Aorta (tissue), 5 donors: ENCODE data around the gene KDM1B. TPM values are rescaled to one million over a fixed set of nuclear protein-coding genes. Genes with fewer than 3 reads are reported as not detected.
A peak's percentile ranks its signal among the peaks of the same experiment; 100 is the strongest.

ENCODE experiments used
- ATAC-seq: fragments of 200-7000 bp; cut with Tn5 transposase; one replicate; pipeline ENCODE4 v1.9.1; 2022; ENCODE audit warnings: moderate library complexity; ENCODE audit not compliant: low FRiP score
- DNase-seq, 2 donors: peaks; one replicate each; pipeline ENCODE4 v3.0.0-alpha.2; 2020
- H3K27ac ChIP-seq, 2 donors: one replicate each; pipeline ENCODE4 v1.5.1; 2013; ENCODE audit warnings: low read length in 2 of 2, mild to moderate bottlenecking in 2 of 2, moderate library complexity in 2 of 2, control low read depth in 1 of 2, inconsistent platforms in 1 of 2, low read depth in 1 of 2
- H3K27me3 ChIP-seq, 2 donors: one replicate each; pipeline ENCODE4 v1.6.1; 2013; ENCODE audit warnings: control low read depth in 1 of 2, low read length in 1 of 2, mild to moderate bottlenecking in 1 of 2, moderate library complexity in 1 of 2; ENCODE audit not compliant: insufficient read depth in 2 of 2, control insufficient read depth in 1 of 2
- H3K36me3 ChIP-seq, 2 donors: one replicate each; pipeline ENCODE4 v1.6.1; 2013; ENCODE audit warnings: control low read depth in 1 of 2, low read length in 1 of 2, mild to moderate bottlenecking in 1 of 2; ENCODE audit not compliant: insufficient read depth in 2 of 2, control insufficient read depth in 1 of 2
- H3K4me1 ChIP-seq, 2 donors: one replicate each; pipeline ENCODE4 v1.6.1; 2013; ENCODE audit warnings: low read length in 2 of 2, control low read depth in 1 of 2, mild to moderate bottlenecking in 1 of 2, moderate library complexity in 1 of 2; ENCODE audit not compliant: insufficient read depth in 2 of 2, control insufficient read depth in 1 of 2
- H3K4me3 ChIP-seq, 2 donors: one replicate each; pipeline ENCODE4 v1.5.1; 2013; ENCODE audit warnings: low read length in 2 of 2, control low read depth in 1 of 2, mild to moderate bottlenecking in 1 of 2
- H3K9me3 ChIP-seq: one replicate; pipeline ENCODE4 v1.6.1; 2013; ENCODE audit warnings: mild to moderate bottlenecking, low read length; ENCODE audit not compliant: control insufficient read depth
- WGBS, 2 donors: extraction: QIAGEN DNeasy Blood & Tissue Kit; methylation state at CpG; one replicate each; pipeline ENCODE4 v1.1.7; 2013; 5-methylcytosine and 5-hydroxymethylcytosine counted together
- intact Hi-C, 2 donors: fragments of 100-400 bp; cut with DNase I; formaldehyde crosslinking; loops; one replicate each; pipeline versions ENCODE4 v1.14.2 to v1.15.0; 2022
- polyA plus RNA-seq, 2 donors: library from polyadenylated mRNA; stranded (reverse); fragments of 200-250 nt; gene quantifications; one replicate each; pipeline ENCODE4 v1.2.3, GENCODE V29; 2013
- total RNA-seq, 2 donors: library from RNA; stranded (reverse); fragmentation: NEBNext Ultra II Directional; extraction: Animal tissue kit (Norgen Biotek cat#: 25700); gene quantifications; one replicate each; pipeline ENCODE4 v1.2.1, GENCODE V29; 2021
- donor health status: healthy with polysubstance abuse.
- donor health status: Bipolar disorder and iron deficiency.
- donor health status: DM: no; HTN: no; CAD: no.
- donor health status: DM: no; HTN: no; CAD: no.
- donor health status: DM: yes; HTN: yes; CAD: no.

KDM1B gene
- total and polyA plus RNA-seq, 4 donors: 4.5 to 15.3 (median 8.8) TPM

DNA sequence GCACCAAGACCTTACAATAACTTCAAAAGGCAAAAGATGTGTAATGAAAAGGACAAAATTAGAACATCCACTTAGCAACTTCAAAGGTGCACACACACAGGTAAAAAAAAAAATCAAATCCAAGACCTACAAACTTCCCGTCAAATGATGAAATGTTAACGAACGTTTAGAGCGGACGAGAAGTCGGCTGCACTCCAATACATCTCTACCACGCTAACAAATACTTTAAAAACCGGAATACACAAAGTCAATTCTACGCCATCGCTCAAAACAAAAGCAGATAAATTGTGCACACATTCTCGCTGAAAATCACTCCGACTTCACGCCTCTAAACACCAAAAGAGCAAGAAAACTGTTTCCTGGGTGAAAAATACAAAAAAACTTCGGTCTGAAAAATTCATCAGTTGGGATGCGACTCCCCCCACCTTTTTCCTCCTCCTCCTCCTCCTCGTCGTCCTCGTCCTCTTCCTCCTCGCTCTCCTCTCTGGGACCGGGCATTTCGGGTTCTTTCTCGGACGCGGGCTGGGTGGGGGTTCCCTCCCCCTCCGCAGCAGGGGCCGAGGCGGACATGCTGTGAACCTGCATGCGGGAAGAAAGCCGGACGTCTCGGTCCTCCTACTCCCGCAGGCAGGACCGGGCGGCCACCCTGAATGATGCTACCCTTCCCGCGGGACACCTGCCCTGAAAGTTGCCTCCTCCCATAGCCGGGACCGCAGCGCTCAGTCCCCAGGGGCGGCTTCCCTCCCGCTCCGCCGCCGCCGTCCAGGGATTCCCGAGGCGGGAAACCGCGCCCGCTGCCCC, 108.4 kb downstream of the KDM1B start:
- no peak for DNase-seq
- intact Hi-C loops: loop anchor here in 1 of 2 donors (5.0 kb wide), 2 partner anchors 106 to 1954 kb away; partner anchors contain the start of genes KDM1B and TPMT
- Histone ChIP-seq H3K36me3 (no peaks in the 10 kb centered on the region), H3K9me3 (no peaks in the 10 kb centered on the region), H3K27me3 (no peaks in the 10 kb centered on the region), H3K4me1 (no peaks in the 10 kb centered on the region), H3K27ac (peak overlapping the region in 1 of 2 donors; percentile 22), H3K4me3 (peak overlapping the region; percentile 82 to 90)
- ATAC-seq: no peak
- 0 to 1% methylated on average over 50 of the region's 50 CpGs for WGBS, 2 donors

DNA sequence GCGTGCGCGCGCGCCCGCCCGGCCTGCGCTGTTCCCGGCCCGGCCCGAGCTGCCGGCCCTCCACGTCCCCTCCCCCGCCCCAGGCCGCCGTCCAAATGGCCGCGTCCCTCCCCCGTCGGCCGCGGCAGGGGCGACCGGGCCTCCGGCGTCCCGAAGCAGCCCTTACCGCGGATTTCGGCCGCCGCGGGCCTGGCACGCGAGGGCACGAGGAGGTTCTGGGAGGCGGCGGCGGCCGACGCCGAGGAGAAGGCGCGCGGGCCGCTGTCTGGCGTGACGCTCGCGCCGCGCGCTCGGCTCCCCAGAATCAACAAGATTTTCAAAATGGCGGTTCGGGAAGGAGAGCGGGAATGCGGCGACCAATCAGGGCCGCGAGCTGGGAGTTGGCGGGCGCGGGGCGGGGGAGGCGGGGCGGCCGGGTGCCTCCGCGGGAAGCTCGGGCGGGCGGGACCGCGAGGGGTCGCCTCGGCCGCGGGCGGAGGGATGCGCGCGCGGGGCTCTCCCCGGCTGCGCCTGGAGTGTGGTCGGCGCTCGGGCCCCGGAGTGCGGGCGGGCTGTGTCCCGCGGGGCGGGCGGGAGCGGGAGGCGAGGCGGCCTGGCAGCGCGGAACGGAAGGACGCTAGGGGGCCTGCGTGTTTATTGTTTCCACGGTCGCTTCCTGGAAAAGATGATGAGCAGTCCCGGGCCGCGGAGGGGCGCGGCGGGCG, 109.1 kb downstream of the KDM1B start, which contains the start of gene DEK:
TSS of gene DEK (minus strand) at position 312 of the 704 bp plus-strand sequence. CDS start 543 bp downstream, outside the sequence.
- H3K27ac ChIP-seq: peak within 1 kb of the TSS; percentile 50 to 79
- H3K4me1 ChIP-seq: no peaks in the 10 kb centered on the region
- intact Hi-C loops: loop anchor here in 1 of 2 donors (5.0 kb wide), 2 partner anchors 107 to 1953 kb away; partner anchors contain the start of genes KDM1B and TPMT
- peak; percentile 90 to 95 for DNase-seq
- WGBS, 2 donors: 0% methylated on average over 88 to 113 of the region's 113 CpGs
- peak; percentile 90 for ATAC-seq
- no peaks in the 10 kb centered on the region for H3K9me3 ChIP-seq
- peak within 1 kb of the TSS; percentile 82 to 90 for H3K4me3 ChIP-seq
- H3K36me3 ChIP-seq: no peaks in the 10 kb centered on the region
- H3K27me3 ChIP-seq: no peaks in the 10 kb centered on the region

DNA sequence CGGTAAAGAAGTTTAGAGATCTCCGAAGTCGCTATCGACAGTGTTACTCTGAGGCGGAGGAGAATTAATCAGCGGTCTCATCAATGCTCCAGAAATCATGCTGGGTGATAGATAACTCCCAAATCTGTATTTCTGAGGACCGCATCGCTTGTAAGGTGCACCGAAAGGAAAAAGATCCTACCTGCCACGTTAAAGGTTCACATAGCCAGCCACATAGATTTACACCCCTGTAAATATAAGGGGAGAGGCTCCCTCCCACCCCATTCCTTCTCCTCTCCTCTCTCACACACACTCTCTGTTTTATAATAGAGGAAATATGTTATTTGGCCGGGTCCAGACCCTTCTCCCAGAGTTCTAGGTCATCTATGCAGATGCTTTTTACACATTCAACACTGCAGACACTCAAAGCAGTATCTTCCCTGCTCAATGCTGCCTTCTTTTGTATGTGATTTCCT, 109.7 kb downstream of the KDM1B start:
- H3K9me3 ChIP-seq: no peaks in the 10 kb centered on the region
- ATAC-seq (no peak), DNase-seq (no peak)
- intact Hi-C loops: loop anchor here in 1 of 2 donors (5.0 kb wide), 2 partner anchors 108 to 1952 kb away; partner anchors contain the start of genes KDM1B and TPMT
- no peaks in the 10 kb centered on the region for H3K27me3 ChIP-seq
- 4 to 5% methylated on average over 11 of the region's 11 CpGs for WGBS, 2 donors
- no peaks in the 10 kb centered on the region for H3K4me1 ChIP-seq
- peak overlapping the region in 1 of 2 donors; percentile 74 for H3K27ac ChIP-seq
- no peaks in the 10 kb centered on the region for H3K36me3 ChIP-seq
- peak overlapping the region; percentile 82 to 90 for H3K4me3 ChIP-seq

DNA sequence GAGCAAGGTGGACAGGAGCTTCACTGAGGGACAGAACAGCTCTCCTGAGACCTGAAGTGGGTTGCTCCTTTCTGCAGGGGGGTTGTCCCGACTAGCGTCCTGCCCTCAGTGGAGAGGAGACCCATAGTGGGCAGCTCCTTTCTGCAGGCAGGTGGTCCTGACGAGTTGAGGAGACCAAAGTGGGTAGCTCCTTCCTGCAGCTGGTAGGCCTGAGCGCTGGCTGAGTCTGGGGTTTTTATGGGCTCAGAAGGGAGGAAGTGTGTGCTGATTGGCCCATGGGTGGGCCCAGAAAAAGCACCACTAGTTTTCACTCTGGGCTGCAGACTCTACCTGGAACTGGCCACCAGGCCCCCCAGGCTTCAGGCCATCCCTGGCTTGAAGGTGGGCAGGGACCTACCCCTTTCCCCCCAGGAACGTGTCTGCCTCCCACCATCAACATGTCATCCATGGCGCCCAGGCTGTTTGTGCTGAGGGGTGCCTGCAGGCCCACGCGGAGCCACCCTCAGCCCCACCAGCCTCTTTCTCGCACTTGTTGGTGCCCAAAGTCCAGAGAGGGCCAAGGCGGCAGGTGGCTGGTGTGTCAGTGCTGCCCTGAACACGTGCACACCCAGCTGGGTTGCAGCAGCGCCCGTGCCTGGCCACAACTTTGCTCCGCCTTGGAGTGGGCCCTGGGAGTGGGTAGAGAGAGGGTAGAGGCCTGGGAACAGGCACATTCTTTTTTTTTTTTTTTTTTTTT, 110.7 kb downstream of the KDM1B start:
- DNase-seq (peak in 1 of 2 donors; percentile 72), ATAC-seq (no peak)
- intact Hi-C loops: no loop called here
- Histone ChIP-seq H3K4me3 (no peak overlapping the region), H3K36me3 (no peaks in the 10 kb centered on the region), H3K4me1 (no peaks in the 10 kb centered on the region), H3K9me3 (no peaks in the 10 kb centered on the region), H3K27ac (no peak overlapping the region), H3K27me3 (no peaks in the 10 kb centered on the region)
- 94 to 97% methylated on average over 13 to 14 of the region's 14 CpGs for WGBS, 2 donors

DNA sequence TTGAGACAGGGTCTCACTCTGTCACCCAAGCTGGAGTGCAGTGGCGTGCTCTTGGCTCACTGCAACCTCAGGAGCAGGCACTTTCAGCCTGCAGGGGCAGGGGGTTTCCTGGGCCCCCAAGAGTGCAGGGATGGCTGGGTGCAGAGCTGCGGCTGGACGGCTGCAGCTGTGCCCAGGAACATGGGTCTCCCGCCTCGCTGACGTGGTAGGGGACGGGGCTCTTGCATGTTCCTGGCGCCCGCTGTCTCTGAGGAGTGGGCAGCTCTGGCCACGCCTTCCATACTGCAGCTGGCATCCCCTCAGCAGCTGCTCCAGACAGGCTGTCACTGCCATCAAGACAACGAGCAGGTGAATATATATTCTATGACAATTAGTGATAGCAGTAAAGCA, 111.3 kb downstream of the KDM1B start:
- Histone ChIP-seq H3K27ac (no peak overlapping the region), H3K27me3 (no peaks in the 10 kb centered on the region), H3K4me3 (no peak overlapping the region), H3K4me1 (no peaks in the 10 kb centered on the region), H3K9me3 (no peaks in the 10 kb centered on the region), H3K36me3 (no peaks in the 10 kb centered on the region)
- DNase-seq (no peak), ATAC-seq (no peak)
- WGBS, 2 donors: 93 to 98% methylated on average over 11 of the region's 11 CpGs
- intact Hi-C loops: no loop called here

DNA sequence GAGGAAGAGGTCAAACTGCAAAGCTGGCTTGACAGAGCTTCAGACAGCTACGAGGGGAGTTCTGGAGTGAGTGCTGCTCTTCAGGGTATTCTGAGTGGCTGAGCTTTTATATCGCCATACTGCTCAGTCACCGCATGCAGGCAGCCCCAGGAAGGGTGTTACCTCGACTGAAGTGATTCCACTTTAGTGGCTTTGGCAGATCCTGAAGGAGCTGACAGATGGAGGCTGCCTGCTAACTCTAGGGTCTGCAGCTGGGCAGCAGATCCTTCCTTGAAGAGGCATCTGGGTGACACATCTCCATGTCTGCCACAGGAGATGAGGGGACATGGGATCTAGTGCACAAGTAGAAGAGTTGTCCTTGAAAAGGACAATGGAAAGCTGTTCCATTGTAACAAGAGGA, 112.8 kb downstream of the KDM1B start:
- Histone ChIP-seq H3K4me3 (no peak overlapping the region), H3K4me1 (no peaks in the 10 kb centered on the region), H3K36me3 (no peaks in the 10 kb centered on the region), H3K9me3 (no peaks in the 10 kb centered on the region), H3K27me3 (no peaks in the 10 kb centered on the region), H3K27ac (no peak overlapping the region)
- intact Hi-C loops: no loop called here
- DNase-seq (no peak), ATAC-seq (no peak)
- 62 to 74% methylated on average over 4 of the region's 4 CpGs for WGBS, 2 donors

DNA sequence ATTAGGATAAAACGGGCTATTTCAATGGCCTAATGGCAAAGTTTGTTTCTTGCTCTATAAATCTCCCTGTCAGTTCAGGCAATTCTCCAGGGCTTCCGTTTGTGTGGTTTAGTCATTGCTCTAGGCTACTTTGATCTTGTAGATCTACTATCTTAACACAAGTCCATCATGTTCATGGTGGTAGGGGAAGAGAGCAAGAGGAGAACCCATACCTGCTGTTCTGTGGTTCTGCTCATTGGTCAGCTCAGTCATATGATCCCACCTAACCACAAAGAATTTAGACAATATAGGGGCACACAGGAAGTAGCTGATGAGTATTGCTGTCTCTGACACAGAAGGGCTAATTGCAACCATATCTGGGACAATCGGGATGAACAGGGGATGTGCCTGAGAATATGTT, 114.0 kb downstream of the KDM1B start:
- H3K27me3 ChIP-seq: no peaks in the 10 kb centered on the region
- H3K27ac ChIP-seq: no peak overlapping the region
- no peaks in the 10 kb centered on the region for H3K9me3 ChIP-seq
- ATAC-seq (no peak), DNase-seq (no peak)
- H3K36me3 ChIP-seq: no peaks in the 10 kb centered on the region
- 50 to 62% methylated on average over 3 of the region's 3 CpGs for WGBS, 2 donors
- no peak overlapping the region for H3K4me3 ChIP-seq
- no peaks in the 10 kb centered on the region for H3K4me1 ChIP-seq
- intact Hi-C loops: no loop called here

DNA sequence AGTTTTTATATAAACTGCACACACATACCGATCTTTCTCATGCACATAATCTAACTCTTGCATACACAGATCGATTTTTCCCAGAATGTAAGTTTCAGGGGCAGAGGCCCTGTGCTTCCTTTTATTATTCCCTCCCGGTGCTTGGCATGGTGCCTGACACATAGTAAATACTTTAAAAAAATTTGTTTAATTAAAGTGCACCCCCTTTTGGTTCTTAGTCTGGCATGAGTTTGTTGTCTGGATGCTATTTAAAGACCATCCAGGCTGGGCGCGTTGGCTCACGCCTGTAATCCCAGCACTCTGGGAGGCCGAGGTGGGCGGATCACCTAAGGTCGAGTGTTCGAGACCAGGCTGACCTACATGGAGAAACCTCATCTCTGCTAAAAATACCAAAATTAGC, 114.5 kb downstream of the KDM1B start:
- Histone ChIP-seq H3K27me3 (no peaks in the 10 kb centered on the region), H3K9me3 (no peaks in the 10 kb centered on the region), H3K27ac (no peak overlapping the region), H3K36me3 (no peaks in the 10 kb centered on the region), H3K4me3 (no peak overlapping the region), H3K4me1 (no peaks in the 10 kb centered on the region)
- intact Hi-C loops: no loop called here
- WGBS, 2 donors: 62 to 70% methylated on average over 10 of the region's 10 CpGs
- DNase-seq (no peak), ATAC-seq (no peak)
